Ishikawa (cell line): ENCODE data around the gene ZNF141.

Source experiments
- CEBPB ChIP-seq: IDR thresholded peaks from 2 replicates; pipeline ENCODE4 v1.6.1; 2012
- CREB1 ChIP-seq: IDR thresholded peaks from 2 replicates; pipeline ENCODE4 v1.6.1; 2012; ENCODE audit warnings: low read depth
- EGR1 ChIP-seq: IDR thresholded peaks from 2 replicates; pipeline ENCODE4 v1.6.1; 2012
- EP300 ChIP-seq: IDR thresholded peaks from 2 replicates; pipeline ENCODE4 v1.6.1; 2012; ENCODE audit warnings: borderline replicate concordance
- FOXM1 ChIP-seq: IDR thresholded peaks from 2 replicates; pipeline ENCODE4 v1.6.1; 2012; ENCODE audit warnings: low read depth, borderline replicate concordance
- MAX ChIP-seq: IDR thresholded peaks from 2 replicates; pipeline ENCODE4 v1.6.1; 2012
- RAD21 ChIP-seq: IDR thresholded peaks from 2 replicates; pipeline ENCODE4 v1.6.1; 2012; ENCODE audit warnings: low read depth
- REST ChIP-seq: IDR thresholded peaks from 2 replicates; pipeline ENCODE4 v1.6.1; 2012; ENCODE audit warnings: low read depth, mild to moderate bottlenecking
- TAF1 ChIP-seq: IDR thresholded peaks from 2 replicates; pipeline ENCODE4 v1.6.1; 2012; ENCODE audit warnings: low read depth, mild to moderate bottlenecking
- TCF12 ChIP-seq: IDR thresholded peaks from 2 replicates; pipeline ENCODE4 v1.6.1; 2012; ENCODE audit warnings: low read depth
- TEAD4 ChIP-seq: IDR thresholded peaks from 2 replicates; pipeline ENCODE4 v1.6.1; 2012
- YY1 ChIP-seq: IDR thresholded peaks from 2 replicates; pipeline ENCODE4 v1.6.1; 2012; ENCODE audit warnings: low read depth

- TF ChIP-seq CREB1 (no peak), YY1 (no peak), REST (no peak), MAX (no peak), EP300 (no peak), TEAD4 (no peak), EGR1 (no peak), TCF12 (no peak), TAF1 (no peak), RAD21 (no peak), CEBPB (no peak), FOXM1 (no peak)
These were observed 48.5 kb downstream of the ZNF141 start for GRCh38 chr4:385934-386707.
